ENCODE measurements around the gene DBF4. TPM values are rescaled to one million over a fixed set of nuclear protein-coding genes. Genes with fewer than 3 reads are reported as not detected.
"Not testable (repeated sequence)": the region's sequence is repeated elsewhere in the genome, so short reads cannot be mapped to it uniquely, and the experiment has no call there.

DBF4 gene
- total RNA-seq, 3 donors from 2014 or later, result 9.4 to 18.2 (median 13.4) TPM

GRCh38 chr7:87895363-87895762, 19.1 kb downstream of the DBF4 start:
- no peaks in the 10 kb centered on the region for H3K36me3 ChIP-seq (ENCODE audit: low read depth)
- no peaks in the 10 kb centered on the region for H3K4me1 ChIP-seq (ENCODE audit: low read depth)
- no peaks in the 10 kb centered on the region for H3K9me3 ChIP-seq
- DNase-seq (no peak), ATAC-seq (no peak)
- intact Hi-C loops (cut with DNase I, micrococcal nuclease), result no loop called here
- TF ChIP-seq CTCF (IDR thresholded peaks at IDR 0.05), result no peak
- no peak overlapping the region for H3K4me3 ChIP-seq

- Histone ChIP-seq H3K4me3 (no peak overlapping the region), H3K4me1 (ENCODE audit: low read depth) (no peaks in the 10 kb centered on the region), H3K9me3 (no peaks in the 10 kb centered on the region), H3K36me3 (ENCODE audit: low read depth) (no peaks in the 10 kb centered on the region)
- no peak for DNase-seq
- no peak for TF ChIP-seq CTCF (IDR thresholded peaks at IDR 0.05)
- intact Hi-C loops (cut with DNase I, micrococcal nuclease), result no loop called here
- no peak for ATAC-seq
These were observed 23.0 kb downstream of the DBF4 start for GRCh38 chr7:87899255-87899654.

DNA sequence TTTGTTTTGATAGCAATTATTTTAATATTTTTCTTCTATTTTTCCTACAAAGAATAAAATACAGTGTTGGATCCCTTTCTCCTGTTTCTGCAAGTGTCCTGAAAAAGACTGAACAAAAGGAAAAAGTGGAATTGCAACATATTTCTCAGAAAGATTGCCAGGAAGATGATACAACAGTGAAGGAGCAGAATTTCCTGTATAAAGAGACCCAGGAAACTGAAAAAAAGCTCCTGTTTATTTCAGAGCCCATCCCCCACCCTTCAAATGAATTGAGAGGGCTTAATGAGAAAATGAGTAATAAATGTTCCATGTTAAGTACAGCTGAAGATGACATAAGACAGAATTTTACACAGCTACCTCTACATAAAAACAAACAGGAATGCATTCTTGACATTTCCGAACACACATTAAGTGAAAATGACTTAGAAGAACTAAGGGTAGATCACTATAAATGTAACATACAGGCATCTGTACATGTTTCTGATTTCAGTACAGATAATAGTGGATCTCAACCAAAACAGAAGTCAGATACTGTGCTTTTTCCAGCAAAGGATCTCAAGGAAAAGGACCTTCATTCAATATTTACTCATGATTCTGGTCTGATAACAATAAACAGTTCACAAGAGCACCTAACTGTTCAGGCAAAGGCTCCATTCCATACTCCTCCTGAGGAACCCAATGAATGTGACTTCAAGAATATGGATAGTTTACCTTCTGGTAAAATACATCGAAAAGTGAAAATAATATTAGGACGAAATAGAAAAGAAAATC, 31.0 kb downstream of the DBF4 start:
- intact Hi-C loops (cut with DNase I, micrococcal nuclease); H3K36me3 ChIP-seq (ENCODE audit: low read depth): not testable (repeated sequence)

GRCh38 chr7:87908814-87909213, 32.5 kb downstream of the DBF4 start:
- ATAC-seq; intact Hi-C loops (cut with DNase I, micrococcal nuclease): not testable (repeated sequence)

More for the DNA sequence above, 31.0 kb downstream of the DBF4 start:
- H3K4me3 ChIP-seq; H3K9me3 ChIP-seq; ATAC-seq; H3K4me1 ChIP-seq (ENCODE audit: low read depth); DNase-seq: not testable (repeated sequence)

DNA sequence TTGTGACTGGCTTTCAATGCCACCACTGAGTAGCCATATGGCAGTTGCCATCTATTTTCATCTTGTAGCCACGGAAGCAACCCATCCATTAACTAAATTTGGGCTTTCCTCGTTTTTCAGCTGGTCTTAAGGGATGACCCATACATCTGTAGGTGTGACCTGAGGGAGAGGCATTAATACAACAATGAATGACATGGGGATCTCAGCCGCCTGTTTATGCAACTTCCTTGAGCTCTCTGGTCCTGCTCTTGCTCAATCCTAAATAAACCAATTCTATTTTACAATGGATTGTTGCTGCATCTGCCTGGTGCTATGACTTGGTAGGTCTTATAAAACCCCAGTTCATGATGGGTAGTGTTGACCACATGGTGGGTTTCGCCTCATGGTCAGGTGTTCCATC, 35.8 kb downstream of the DBF4 start:
- no peaks in the 10 kb centered on the region for H3K4me1 ChIP-seq (ENCODE audit: low read depth)
- no peak overlapping the region for H3K4me3 ChIP-seq
- no peaks in the 10 kb centered on the region for H3K36me3 ChIP-seq (ENCODE audit: low read depth)
- TF ChIP-seq CTCF (IDR thresholded peaks at IDR 0.05), result no peak
- no peak for DNase-seq
- H3K9me3 ChIP-seq, result no peaks in the 10 kb centered on the region
- intact Hi-C loops (cut with DNase I, micrococcal nuclease), result no loop called here
- no peak for ATAC-seq

More at GRCh38 chr7:87908814-87909213, 32.5 kb downstream of the DBF4 start:
- not testable (repeated sequence) for H3K4me1 ChIP-seq (ENCODE audit: low read depth); H3K9me3 ChIP-seq; DNase-seq; H3K36me3 ChIP-seq (ENCODE audit: low read depth); H3K4me3 ChIP-seq

- Histone ChIP-seq H3K9me3 (no peaks in the 10 kb centered on the region), H3K4me1 (ENCODE audit: low read depth) (no peaks in the 10 kb centered on the region), H3K36me3 (ENCODE audit: low read depth) (no peaks in the 10 kb centered on the region), H3K4me3 (no peak overlapping the region)
- no peak for DNase-seq
- TF ChIP-seq CTCF (IDR thresholded peaks at IDR 0.05), result no peak
- intact Hi-C loops (cut with DNase I, micrococcal nuclease), result no loop called here
- ATAC-seq, result no peak
These were observed 42.4 kb downstream of the DBF4 start for GRCh38 chr7:87918740-87919139.
